Vagina (tissue), 2 donors: ENCODE measurements around the gene DLG4. TPM values are rescaled to one million over a fixed set of nuclear protein-coding genes. Genes with fewer than 3 reads are reported as not detected.
A peak's percentile ranks its signal among the peaks of the same experiment; 100 is the strongest.

Experiments
- DNase-seq, 2 donors: peaks; one replicate each; pipeline ENCODE4 v3.0.0-alpha.2; 2017; ENCODE audit errors: extremely low spot score in 2 of 2
- H3K27ac ChIP-seq: fragments of 200-600 bp; sonication (generic); one replicate; pipeline ENCODE4 v1.5.1; 2019
- H3K27me3 ChIP-seq: fragments of 200-600 bp; sonication (generic); one replicate; pipeline ENCODE4 v1.5.1; 2019
- H3K36me3 ChIP-seq, 2 donors: fragments of 200-600 bp; sonication (generic); one replicate each; pipeline ENCODE4 v1.5.1; 2017 to 2019
- H3K4me1 ChIP-seq: fragments of 200-600 bp; sonication (generic); one replicate; pipeline ENCODE4 v1.5.1; 2019
- H3K4me3 ChIP-seq, 2 donors: fragments of 200-600 bp; sonication (generic); 1 replicate in 1 of 2; 2 replicates in 1 of 2; pipeline ENCODE4 v1.5.1; 2016 to 2019
- H3K9me3 ChIP-seq: fragments of 200-600 bp; sonication (generic); one replicate; pipeline ENCODE4 v1.5.1; 2019
- CTCF ChIP-seq, 3 experiments: fragments of 450-650 bp in 2 of 3; fragments of 200-600 bp in 1 of 3; sonication (generic) in 1 of 3; IDR thresholded peaks; one replicate each; pipeline ENCODE4 v1.5.1; 2017 to 2019; ENCODE audit warnings: antibody characterized with exemption in 3 of 3, mild to moderate bottlenecking in 2 of 3, moderate library complexity in 2 of 3
- POLR2A ChIP-seq, 2 donors: fragments of 450-650 bp; IDR thresholded peaks; one replicate each; pipeline ENCODE4 v1.6.1; 2017; ENCODE audit warnings: antibody characterized with exemption in 2 of 2, mild to moderate bottlenecking in 2 of 2, moderate library complexity in 2 of 2
- POLR2AphosphoS5 ChIP-seq, 2 donors: sonication (generic); formaldehyde crosslinking; IDR thresholded peaks; one replicate each; pipeline ENCODE4 v1.9.0; 2017; ENCODE audit warnings: antibody characterized with exemption in 2 of 2, mild to moderate bottlenecking in 2 of 2, low read depth in 1 of 2; ENCODE audit not compliant: insufficient read depth in 1 of 2
- intact Hi-C: fragments of 100-400 bp; cut with DNase I; formaldehyde crosslinking; loops from one replicate; pipeline ENCODE4 v1.15.1; 2023
- total RNA-seq: library from RNA; depleted of rRNA; stranded (reverse); fragments of >200 nt; gene quantifications from one replicate; pipeline ENCODE4 v1.2.3, GENCODE V29; 2016

Gene DLG4
- total RNA-seq, 1 donor from 2014 or later = 23.3 TPM

DNA sequence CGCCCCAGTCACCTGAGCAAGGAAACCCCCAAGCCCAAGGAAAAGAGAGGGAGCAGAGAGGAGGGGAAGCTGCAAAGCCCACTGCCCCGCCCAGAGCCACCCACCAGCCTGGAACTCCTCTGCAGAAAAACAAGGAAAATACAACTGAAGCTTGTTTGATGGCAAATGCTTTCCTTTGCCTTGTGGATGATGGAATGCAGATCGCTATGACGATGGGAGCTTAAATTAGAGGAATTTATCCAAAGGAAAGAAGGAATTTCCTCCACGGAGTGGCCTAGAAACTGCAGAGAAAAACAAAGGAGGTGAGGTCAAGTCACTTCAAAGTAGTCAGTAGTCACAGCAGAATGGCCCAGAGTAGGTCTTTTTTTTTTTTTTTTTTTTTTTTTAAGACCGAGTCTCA, 73.5 kb downstream of the DLG4 start:
- Histone ChIP-seq H3K27ac (no peak overlapping the region), H3K27me3 (no peaks in the 10 kb centered on the region), H3K9me3 (no peaks in the 10 kb centered on the region), H3K4me3 (no peak overlapping the region), H3K4me1 (no peaks in the 10 kb centered on the region), H3K36me3 (no peaks in the 10 kb centered on the region)
- no peak for DNase-seq
- TF ChIP-seq CTCF (IDR thresholded peaks at IDR 0.05) (no peak), POLR2AphosphoS5 (IDR thresholded peaks at IDR 0.05; ENCODE audit: insufficient read depth in 1 of 2, low read depth in 1 of 2) (no peak), POLR2A (IDR thresholded peaks at IDR 0.05) (no peak)
- intact Hi-C loops = no loop called here

GRCh38 chr17:7144213-7144612, 75.4 kb downstream of the DLG4 start:
- no peaks in the 10 kb centered on the region for H3K4me1 ChIP-seq
- no peak for DNase-seq
- no peaks in the 10 kb centered on the region for H3K9me3 ChIP-seq
- H3K4me3 ChIP-seq = no peak overlapping the region
- H3K36me3 ChIP-seq = no peaks in the 10 kb centered on the region
- no peak for TF ChIP-seq POLR2AphosphoS5 (IDR thresholded peaks at IDR 0.05; ENCODE audit: insufficient read depth in 1 of 2, low read depth in 1 of 2)
- no peak for TF ChIP-seq POLR2A (IDR thresholded peaks at IDR 0.05)
- TF ChIP-seq CTCF (IDR thresholded peaks at IDR 0.05) = no peak
- H3K27me3 ChIP-seq = no peaks in the 10 kb centered on the region
- no peak overlapping the region for H3K27ac ChIP-seq
- intact Hi-C loops = no loop called here

GRCh38 chr17:7141824-7142223, 77.8 kb downstream of the DLG4 start:
- H3K27ac ChIP-seq = no peak overlapping the region
- TF ChIP-seq POLR2A (IDR thresholded peaks at IDR 0.05) (no peak), POLR2AphosphoS5 (IDR thresholded peaks at IDR 0.05; ENCODE audit: insufficient read depth in 1 of 2, low read depth in 1 of 2) (peak in 1 of 2 donors; percentile 40), CTCF (IDR thresholded peaks at IDR 0.05) (no peak)
- no peak for DNase-seq
- no peak overlapping the region for H3K4me3 ChIP-seq
- no peaks in the 10 kb centered on the region for H3K4me1 ChIP-seq
- H3K27me3 ChIP-seq = no peaks in the 10 kb centered on the region
- H3K9me3 ChIP-seq = no peaks in the 10 kb centered on the region
- intact Hi-C loops = no loop called here
- H3K36me3 ChIP-seq = no peaks in the 10 kb centered on the region

GRCh38 chr17:7139400-7139799, 80.2 kb downstream of the DLG4 start:
- no peaks in the 10 kb centered on the region for H3K9me3 ChIP-seq
- intact Hi-C loops = no loop called here
- no peak for TF ChIP-seq POLR2AphosphoS5 (IDR thresholded peaks at IDR 0.05; ENCODE audit: insufficient read depth in 1 of 2, low read depth in 1 of 2)
- TF ChIP-seq CTCF (IDR thresholded peaks at IDR 0.05) = no peak
- no peak for TF ChIP-seq POLR2A (IDR thresholded peaks at IDR 0.05)
- no peak overlapping the region for H3K4me3 ChIP-seq
- no peak for DNase-seq
- no peak overlapping the region for H3K27ac ChIP-seq
- H3K4me1 ChIP-seq = no peaks in the 10 kb centered on the region
- no peaks in the 10 kb centered on the region for H3K36me3 ChIP-seq
- no peaks in the 10 kb centered on the region for H3K27me3 ChIP-seq

DNA sequence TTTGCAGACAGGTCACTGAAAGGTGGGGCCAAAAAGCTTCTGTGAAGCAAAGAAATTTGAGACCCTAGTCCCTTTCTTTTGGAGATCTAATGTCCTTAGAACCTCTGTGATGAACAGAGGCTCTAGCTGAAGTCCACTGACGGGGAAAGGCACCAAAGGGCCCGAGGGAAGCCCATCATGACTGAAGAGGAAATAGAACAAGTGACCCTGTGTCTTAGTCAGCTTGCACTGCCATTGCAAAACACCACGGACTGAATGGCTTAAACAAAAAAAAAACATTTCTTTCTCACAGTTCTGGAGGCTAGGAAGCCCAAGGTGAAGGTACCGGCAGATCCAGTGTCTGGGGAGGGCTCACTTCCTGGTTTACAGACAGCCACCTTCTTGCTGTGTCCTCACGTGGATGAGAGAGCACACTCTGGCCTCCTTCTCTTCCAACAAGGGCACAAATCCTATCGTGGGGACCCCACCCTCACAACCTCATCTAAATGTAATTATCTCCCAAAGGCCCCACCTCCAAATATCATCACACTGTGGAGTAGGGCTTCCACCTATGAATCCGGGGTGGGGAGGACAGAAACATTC, 80.7 kb downstream of the DLG4 start:
- Histone ChIP-seq H3K36me3 (no peaks in the 10 kb centered on the region), H3K27me3 (no peaks in the 10 kb centered on the region), H3K4me3 (no peak overlapping the region), H3K9me3 (no peaks in the 10 kb centered on the region), H3K27ac (no peak overlapping the region), H3K4me1 (peaks cover under 1% of the 10 kb centered on the region)
- intact Hi-C loops = no loop called here
- DNase-seq = no peak
- TF ChIP-seq POLR2A (IDR thresholded peaks at IDR 0.05) = no peak
- no peak for TF ChIP-seq POLR2AphosphoS5 (IDR thresholded peaks at IDR 0.05; ENCODE audit: insufficient read depth in 1 of 2, low read depth in 1 of 2)
- no peak for TF ChIP-seq CTCF (IDR thresholded peaks at IDR 0.05)
